Parathyroid adenoma (tissue), 2 donors: ENCODE data around the gene LAMA3.

ENCODE experiments used
- H2AFZ ChIP-seq: fragments of 300-600 bp; sonication (generic); one replicate; pipeline ENCODE4 v1.7.0; 2017; ENCODE audit warnings: antibody characterized with exemption, mild to moderate bottlenecking
- H3K27ac ChIP-seq: fragments of 300-600 bp; sonication (generic); one replicate; pipeline ENCODE4 v1.7.0; 2017
- H3K27me3 ChIP-seq: fragments of 300-600 bp; sonication (generic); one replicate; pipeline ENCODE4 v1.7.0; 2017; ENCODE audit warnings: low read length; ENCODE audit not compliant: control insufficient read depth, insufficient read depth
- H3K36me3 ChIP-seq: fragments of 300-600 bp; sonication (generic); one replicate; pipeline ENCODE4 v1.7.0; 2017; ENCODE audit warnings: low read length; ENCODE audit not compliant: control insufficient read depth, insufficient read depth
- H3K4me1 ChIP-seq: fragments of 300-600 bp; sonication (generic); one replicate; pipeline ENCODE4 v1.7.0; 2017; ENCODE audit warnings: control low read depth
- H3K4me2 ChIP-seq: fragments of 300-600 bp; sonication (generic); one replicate; pipeline ENCODE4 v1.7.0; 2017; ENCODE audit warnings: low read length
- H3K4me3 ChIP-seq: fragments of 300-600 bp; sonication (generic); one replicate; pipeline ENCODE4 v1.7.0; 2017; ENCODE audit warnings: low read depth, low read length
- H3K79me2 ChIP-seq: fragments of 300-600 bp; sonication (generic); one replicate; pipeline ENCODE4 v1.7.0; 2017; ENCODE audit warnings: control low read depth
- H3K9ac ChIP-seq: fragments of 300-600 bp; sonication (generic); one replicate; pipeline ENCODE4 v1.7.0; 2017; ENCODE audit warnings: mild to moderate bottlenecking
- H3K9me3 ChIP-seq: fragments of 300-600 bp; sonication (generic); one replicate; pipeline ENCODE4 v1.7.0; 2017; ENCODE audit warnings: low read length; ENCODE audit not compliant: control insufficient read depth
- TF ChIP-seq, protein P1 (sequence below): fragments of 300-600 bp; sonication (generic); IDR thresholded peaks from one replicate; pipeline ENCODE4 v1.7.0; 2017; ENCODE audit warnings: antibody characterized with exemption, mild to moderate bottlenecking
- donor health status: primary hyperparathyroidism.

The LAMA3 gene

DNA sequence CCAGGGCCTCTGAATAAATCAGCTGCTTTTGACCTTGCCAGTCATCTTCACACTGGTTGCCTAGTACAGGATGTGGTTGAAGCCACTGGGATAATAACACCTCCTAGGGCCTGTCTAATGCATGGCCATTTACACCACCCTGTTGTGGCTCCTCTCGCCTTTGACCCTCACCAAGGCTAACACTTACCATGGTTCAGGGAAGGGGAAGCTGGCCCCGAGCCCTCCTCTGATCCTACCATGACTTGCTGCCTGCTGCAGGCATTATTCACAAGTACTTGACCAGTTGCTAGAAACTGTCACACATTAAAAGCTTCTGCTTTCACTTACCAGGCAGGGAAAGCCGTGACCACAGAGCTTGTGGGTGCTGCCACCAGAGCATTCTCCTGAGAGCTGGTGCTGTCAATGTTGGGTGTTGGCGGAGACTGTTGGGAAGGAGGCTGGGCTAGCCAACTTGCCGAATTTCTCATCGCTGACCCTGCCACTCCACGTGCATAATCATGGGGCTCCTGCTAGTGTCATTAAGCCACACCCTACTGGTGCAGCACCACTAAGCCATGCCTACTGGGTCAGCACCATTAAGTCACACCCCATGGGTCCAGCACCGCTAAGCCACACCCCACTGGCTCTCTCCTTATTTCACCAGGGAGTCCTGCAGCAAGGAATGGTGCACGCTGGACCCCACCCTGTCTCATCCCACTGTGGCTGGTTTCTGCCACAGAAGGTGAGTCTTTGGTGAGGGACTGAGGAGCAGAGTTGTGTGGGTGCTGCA lies 278.3 kb downstream of the LAMA3 start:
- Histone ChIP-seq H3K4me1 (no peaks in the 10 kb centered on the region), H3K36me3 (no peaks in the 10 kb centered on the region), H3K4me3 (no peak overlapping the region), H3K27me3 (no peaks in the 10 kb centered on the region), H3K4me2 (no peak overlapping the region), H3K9ac (no peak overlapping the region), H3K9me3 (no peaks in the 10 kb centered on the region), H3K27ac (no peak overlapping the region), H3K79me2 (no peaks in the 10 kb centered on the region), H2AFZ (no peak overlapping the region)
- TF ChIP-seq, protein P1, sequence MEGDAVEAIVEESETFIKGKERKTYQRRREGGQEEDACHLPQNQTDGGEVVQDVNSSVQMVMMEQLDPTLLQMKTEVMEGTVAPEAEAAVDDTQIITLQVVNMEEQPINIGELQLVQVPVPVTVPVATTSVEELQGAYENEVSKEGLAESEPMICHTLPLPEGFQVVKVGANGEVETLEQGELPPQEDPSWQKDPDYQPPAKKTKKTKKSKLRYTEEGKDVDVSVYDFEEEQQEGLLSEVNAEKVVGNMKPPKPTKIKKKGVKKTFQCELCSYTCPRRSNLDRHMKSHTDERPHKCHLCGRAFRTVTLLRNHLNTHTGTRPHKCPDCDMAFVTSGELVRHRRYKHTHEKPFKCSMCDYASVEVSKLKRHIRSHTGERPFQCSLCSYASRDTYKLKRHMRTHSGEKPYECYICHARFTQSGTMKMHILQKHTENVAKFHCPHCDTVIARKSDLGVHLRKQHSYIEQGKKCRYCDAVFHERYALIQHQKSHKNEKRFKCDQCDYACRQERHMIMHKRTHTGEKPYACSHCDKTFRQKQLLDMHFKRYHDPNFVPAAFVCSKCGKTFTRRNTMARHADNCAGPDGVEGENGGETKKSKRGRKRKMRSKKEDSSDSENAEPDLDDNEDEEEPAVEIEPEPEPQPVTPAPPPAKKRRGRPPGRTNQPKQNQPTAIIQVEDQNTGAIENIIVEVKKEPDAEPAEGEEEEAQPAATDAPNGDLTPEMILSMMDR = no peak

DNA sequence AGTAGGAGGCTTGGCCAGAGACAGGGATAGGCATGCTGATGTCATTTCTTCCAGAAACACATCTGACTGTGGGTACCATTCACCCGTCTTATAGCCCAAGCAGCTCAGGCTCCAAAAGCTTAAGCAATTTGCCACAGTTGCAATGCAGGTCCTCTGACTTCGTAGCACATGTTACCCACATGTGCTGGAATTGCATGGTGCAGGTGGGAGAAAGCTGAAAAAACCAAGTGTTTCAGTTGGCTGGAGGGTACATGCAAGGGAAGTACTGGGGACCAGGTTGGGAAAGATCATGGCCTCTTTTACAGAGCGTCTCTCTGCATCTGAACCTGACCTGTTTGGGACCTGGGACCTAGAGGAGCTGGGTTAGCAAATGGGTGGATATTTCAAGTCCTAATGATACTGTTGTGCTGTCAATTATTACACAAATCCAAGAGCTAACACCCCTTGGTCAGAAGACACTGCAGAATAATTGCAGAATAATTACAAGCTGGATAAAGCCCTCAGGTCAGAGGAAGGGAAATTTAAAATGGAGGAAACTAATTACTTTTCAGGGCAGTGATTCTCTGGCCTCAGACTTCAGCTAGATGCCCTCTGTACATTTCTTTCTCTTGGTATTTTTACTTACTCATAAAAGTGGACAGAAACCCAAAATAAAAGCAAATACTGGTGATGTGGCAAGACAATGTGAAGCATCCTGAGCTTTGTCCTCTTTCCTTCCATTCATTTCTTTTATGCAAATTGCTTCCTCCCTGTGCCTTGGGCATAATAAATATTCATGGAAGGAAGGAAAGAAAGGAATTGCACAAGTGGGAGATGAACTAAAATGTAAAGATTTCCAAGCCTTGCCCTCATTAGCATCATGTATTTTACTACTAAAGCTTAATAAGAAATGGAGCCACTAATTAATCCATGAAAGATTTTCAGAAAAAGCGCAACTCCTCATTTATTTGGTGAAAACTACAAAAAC lies 279.7 kb downstream of the LAMA3 start:
- Histone ChIP-seq H3K4me3 (no peak overlapping the region), H3K79me2 (no peaks in the 10 kb centered on the region), H3K9ac (no peak overlapping the region), H3K27ac (no peak overlapping the region), H3K36me3 (no peaks in the 10 kb centered on the region), H3K9me3 (no peaks in the 10 kb centered on the region), H2AFZ (no peak overlapping the region), H3K27me3 (no peaks in the 10 kb centered on the region), H3K4me1 (no peaks in the 10 kb centered on the region), H3K4me2 (no peak overlapping the region)
- TF ChIP-seq, protein P1 = no peak

DNA sequence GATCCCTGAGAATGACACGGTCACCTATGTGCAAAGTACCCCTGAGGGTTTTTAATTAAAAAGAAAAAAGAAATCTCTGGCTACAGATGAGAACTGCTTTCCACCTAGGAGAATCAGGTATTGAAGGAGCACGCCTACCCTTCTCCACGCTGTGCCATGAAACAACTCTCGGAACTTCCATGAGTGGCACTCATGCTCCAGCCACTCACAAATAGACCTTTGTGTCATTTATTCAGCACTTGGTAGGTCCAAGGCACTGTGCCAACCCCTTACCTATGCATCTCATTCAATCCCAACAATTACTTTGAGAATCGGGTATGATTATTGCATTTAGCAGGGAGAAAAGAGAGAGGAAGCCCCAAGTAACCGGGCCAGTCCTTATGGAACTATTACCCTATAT lies 280.4 kb downstream of the LAMA3 start:
- TF ChIP-seq, protein P1 = no peak
- Histone ChIP-seq H3K9me3 (no peaks in the 10 kb centered on the region), H3K4me1 (no peaks in the 10 kb centered on the region), H3K79me2 (no peaks in the 10 kb centered on the region), H3K4me3 (no peak overlapping the region), H3K4me2 (no peak overlapping the region), H3K27ac (no peak overlapping the region), H3K36me3 (no peaks in the 10 kb centered on the region), H3K27me3 (no peaks in the 10 kb centered on the region), H3K9ac (no peak overlapping the region), H2AFZ (no peak overlapping the region)

DNA sequence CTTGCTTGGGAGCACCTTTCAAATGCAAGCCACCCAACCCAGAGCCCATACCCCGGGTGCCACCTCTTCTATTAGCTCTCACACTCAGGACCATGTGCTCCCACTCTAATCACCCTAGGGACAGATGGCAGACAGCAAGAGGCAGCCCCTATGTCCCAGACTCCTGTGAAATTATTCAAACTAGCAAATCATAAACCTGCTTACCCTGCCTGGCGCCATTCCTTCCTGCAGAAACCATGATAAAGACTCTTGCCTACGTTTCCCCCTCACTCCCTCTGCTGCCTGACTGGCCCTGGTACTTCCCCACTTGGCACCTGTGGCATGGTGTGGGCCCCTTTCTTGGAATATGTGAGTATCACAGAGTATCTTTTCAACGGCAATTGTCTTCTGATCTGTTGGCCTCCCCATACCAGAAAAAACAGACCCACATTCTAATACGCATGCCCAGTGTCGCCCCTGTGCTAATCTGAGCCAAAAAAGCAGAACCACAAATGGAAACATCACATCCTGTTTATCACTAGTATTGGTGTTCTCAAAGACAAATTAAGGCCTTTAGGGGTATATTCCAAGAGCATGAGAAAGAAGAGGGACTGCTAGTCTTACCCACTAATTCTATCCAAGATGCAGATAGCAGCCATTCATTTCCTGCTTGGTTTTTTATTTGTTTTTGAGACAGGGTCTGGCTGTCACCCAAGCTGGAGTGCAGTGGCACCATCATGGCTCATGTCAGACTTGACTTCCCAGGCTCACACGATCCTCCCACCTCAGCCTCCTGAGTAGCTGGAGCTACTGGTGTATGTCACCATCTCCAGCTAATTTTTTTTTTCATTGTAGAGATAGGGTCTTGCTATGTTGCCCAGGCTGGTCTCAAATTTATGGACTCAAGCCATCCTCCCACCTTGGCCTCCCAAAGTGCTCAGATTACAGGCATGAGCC lies 281.2 kb downstream of the LAMA3 start:
- no peak overlapping the region for H3K27ac ChIP-seq

More for the DNA sequence above, 281.2 kb downstream of the LAMA3 start:
- Histone ChIP-seq H3K36me3 (no peaks in the 10 kb centered on the region), H2AFZ (no peak overlapping the region), H3K27me3 (no peaks in the 10 kb centered on the region), H3K9me3 (no peaks in the 10 kb centered on the region), H3K9ac (no peak overlapping the region), H3K4me1 (no peaks in the 10 kb centered on the region), H3K4me2 (no peak overlapping the region), H3K79me2 (no peaks in the 10 kb centered on the region), H3K4me3 (no peak overlapping the region)
- TF ChIP-seq, protein P1 = no peak
